Activated T-cell treated with anti-CD3 and anti-CD28 coated beads, Interleukin-2, amount 50 U/mL, for 4 hours (primary cell): Measurements from ENCODE around the gene AKAP10. TPM values are rescaled to one million over a fixed set of nuclear protein-coding genes. Genes with fewer than 3 reads are reported as not detected.
A peak's percentile ranks its signal among the peaks of the same experiment; 100 is the strongest.
"Not testable (repeated sequence)": the region's sequence is repeated elsewhere in the genome, so short reads cannot be mapped to it uniquely, and the experiment has no call there.

Experiments
- ATAC-seq, 2 donors: fragments of 200-7000 bp; cut with Tn5 transposase; one replicate each; pipeline ENCODE4 v1.10.0; 2021
- DNase-seq: peaks from one replicate; pipeline ENCODE4 v3.0.0-alpha.2; 2020
- H3K27me3 Mint-ChIP-seq: one replicate; pipeline ENCODE4 v1.8.0; 2021; ENCODE audit warnings: low read depth, mixed read lengths
- H3K36me3 Mint-ChIP-seq: one replicate; pipeline ENCODE4 v1.8.0; 2022; ENCODE audit warnings: mixed read lengths; ENCODE audit not compliant: insufficient read depth
- H3K4me1 Mint-ChIP-seq: one replicate; pipeline ENCODE4 v1.8.0; 2021; ENCODE audit warnings: low read depth, mixed read lengths
- H3K4me3 Mint-ChIP-seq: one replicate; pipeline ENCODE4 v1.8.0; 2021; ENCODE audit warnings: mild to moderate bottlenecking, moderate library complexity, mixed read lengths
- H3K9me3 Mint-ChIP-seq: one replicate; pipeline ENCODE4 v1.8.0; 2021; ENCODE audit warnings: mixed read lengths
- total RNA-seq, 3 donors: library from RNA; stranded (reverse); gene quantifications; one replicate each; pipeline ENCODE4 v1.2.1, GENCODE V29; 2021

Gene AKAP10
- total RNA-seq, 3 donors from 2014 or later: 33.7 to 36.0 (median 34.0) TPM

DNA sequence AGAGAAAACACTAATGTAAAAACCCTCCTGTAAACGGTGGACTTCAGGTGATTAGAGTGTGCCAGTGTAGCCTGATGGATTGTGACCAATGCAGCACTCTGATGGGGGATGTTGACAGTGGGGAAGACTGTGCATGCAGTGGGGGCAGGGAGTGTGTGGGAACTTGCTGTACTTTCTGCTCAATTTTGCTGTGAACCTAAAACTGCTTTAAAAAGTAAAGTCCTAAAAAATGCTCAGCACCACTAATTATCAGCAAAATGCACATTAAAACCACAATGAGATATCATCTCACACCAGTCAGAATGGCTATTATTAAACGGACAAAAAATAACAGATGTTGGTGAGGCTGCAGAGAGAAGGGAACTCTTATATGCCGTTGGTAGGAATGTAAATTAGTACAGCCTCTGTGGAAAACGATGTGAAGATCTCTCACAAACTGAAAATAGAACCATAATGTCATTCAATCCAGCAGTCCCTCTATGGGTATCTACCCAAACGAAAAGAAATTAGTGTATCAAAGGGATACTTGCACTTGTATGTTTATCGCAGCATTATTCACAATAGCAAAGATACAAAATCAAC, 100.2 kb downstream of the AKAP10 start:
- Mint-ChIP-seq H3K9me3 (no peaks in the 10 kb centered on the region), H3K27me3 (no peaks in the 10 kb centered on the region), H3K4me3 (no peak overlapping the region), H3K4me1 (peaks cover 36% of the 10 kb centered on the region), H3K36me3 (no peaks in the 10 kb centered on the region)
- ATAC-seq (peak in 1 of 2 donors; percentile 35), DNase-seq (no peak)

DNA sequence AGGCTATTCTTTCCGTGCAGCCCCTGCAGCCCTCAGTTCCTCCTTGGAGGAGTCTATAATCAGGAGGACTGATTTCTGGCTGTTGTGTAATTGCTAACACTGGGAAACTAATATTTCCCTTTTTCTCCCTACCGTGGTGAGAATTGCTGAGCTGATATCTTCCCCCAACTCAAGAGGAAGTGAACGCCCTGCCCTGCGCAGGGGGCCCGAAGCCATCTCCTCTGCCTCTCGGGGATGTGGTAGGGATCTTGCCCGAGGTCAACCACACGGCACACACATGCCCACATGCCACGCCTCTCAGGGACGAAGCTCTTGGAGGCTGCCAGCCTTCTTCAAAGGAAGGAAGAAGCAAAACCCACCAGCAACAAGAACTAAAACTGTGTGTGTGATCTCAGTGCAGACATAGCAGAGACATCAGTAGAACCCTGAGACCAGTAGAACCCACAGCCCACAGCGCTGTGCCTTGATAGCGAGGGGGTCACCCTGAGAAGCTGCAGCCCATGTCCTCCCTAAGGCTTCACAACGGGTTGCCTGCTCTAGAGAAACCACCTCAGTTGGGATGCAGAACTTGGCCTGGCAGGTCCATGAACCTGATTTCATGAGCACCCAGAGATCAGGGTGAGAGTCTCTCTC, 101.0 kb downstream of the AKAP10 start:
- Mint-ChIP-seq H3K4me1 (peaks cover 36% of the 10 kb centered on the region), H3K9me3 (no peaks in the 10 kb centered on the region), H3K36me3 (no peaks in the 10 kb centered on the region), H3K27me3 (no peaks in the 10 kb centered on the region), H3K4me3 (peak overlapping the region; percentile 22)
- ATAC-seq: peak; percentile 72 to 74
- DNase-seq: no peak

DNA sequence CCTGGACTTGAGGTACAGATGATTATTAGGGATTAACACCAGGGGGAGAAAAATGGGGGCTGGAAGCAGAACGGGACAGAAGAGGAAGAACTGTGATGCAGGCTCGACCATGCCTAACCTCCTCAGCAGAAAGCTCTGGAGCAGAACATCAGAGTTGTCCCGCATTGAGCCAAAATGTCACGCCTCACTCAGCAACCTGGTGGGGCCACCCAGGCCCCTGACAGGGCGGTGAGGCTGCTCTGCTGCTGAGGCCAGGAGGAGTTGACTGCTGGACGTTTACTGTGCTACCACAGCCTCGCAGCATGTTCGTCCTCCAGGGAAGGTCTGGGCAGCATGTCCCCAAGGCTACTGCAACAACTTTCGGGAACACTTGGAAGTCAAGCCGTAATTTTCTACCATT, 103.4 kb downstream of the AKAP10 start:
- no peak for DNase-seq
- peaks cover 42% of the 10 kb centered on the region for H3K4me1 Mint-ChIP-seq
- no peak overlapping the region for H3K4me3 Mint-ChIP-seq
- no peak for ATAC-seq
- H3K27me3 Mint-ChIP-seq: no peaks in the 10 kb centered on the region
- no peaks in the 10 kb centered on the region for H3K9me3 Mint-ChIP-seq
- no peaks in the 10 kb centered on the region for H3K36me3 Mint-ChIP-seq

DNA sequence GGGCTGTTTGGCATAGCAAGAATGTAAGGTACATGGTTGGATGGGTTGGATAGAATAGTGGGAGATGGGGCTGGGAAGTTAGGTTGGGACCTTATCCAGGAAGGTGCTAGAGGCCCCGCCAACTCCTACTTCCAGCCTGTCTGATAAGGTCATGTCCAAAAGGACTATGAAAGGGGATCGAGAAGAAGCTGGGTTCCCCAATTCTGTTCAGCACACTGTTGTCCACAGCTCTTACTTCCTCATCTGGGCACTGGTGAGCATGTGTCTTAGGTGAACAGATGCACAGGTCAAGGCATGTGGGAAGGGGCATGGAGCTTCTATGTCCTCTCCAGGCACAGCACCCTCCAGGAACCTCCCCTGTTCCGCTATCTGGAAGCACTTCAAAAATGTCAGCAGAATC, 104.3 kb downstream of the AKAP10 start:
- no peaks in the 10 kb centered on the region for H3K9me3 Mint-ChIP-seq
- peaks cover 36% of the 10 kb centered on the region for H3K4me1 Mint-ChIP-seq
- no peak for DNase-seq
- no peaks in the 10 kb centered on the region for H3K36me3 Mint-ChIP-seq
- H3K27me3 Mint-ChIP-seq: no peaks in the 10 kb centered on the region
- ATAC-seq: no peak
- no peak overlapping the region for H3K4me3 Mint-ChIP-seq

DNA sequence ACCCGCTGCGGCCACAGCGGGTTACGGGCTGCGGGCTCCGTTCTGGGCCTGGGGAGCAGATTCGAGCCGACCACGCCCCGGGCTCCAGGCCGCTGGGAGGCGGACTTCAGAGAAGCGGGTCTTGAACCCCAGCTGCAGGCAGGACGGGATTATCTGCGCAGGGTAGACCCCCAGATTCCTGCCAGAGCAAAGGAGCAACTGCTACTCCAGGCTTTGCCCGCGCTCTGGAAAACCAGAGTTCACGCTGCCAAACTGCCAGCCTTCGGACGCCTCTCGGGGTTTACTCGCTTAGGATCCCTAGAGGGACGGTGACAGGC, 109.6 kb downstream of the AKAP10 start:
- Mint-ChIP-seq H3K9me3 (no peaks in the 10 kb centered on the region), H3K36me3 (peaks cover 5% of the 10 kb centered on the region), H3K27me3 (no peaks in the 10 kb centered on the region), H3K4me1 (peaks cover 22% of the 10 kb centered on the region), H3K4me3 (peak overlapping the region; percentile 66)
- no peak for ATAC-seq
- no peak for DNase-seq

DNA sequence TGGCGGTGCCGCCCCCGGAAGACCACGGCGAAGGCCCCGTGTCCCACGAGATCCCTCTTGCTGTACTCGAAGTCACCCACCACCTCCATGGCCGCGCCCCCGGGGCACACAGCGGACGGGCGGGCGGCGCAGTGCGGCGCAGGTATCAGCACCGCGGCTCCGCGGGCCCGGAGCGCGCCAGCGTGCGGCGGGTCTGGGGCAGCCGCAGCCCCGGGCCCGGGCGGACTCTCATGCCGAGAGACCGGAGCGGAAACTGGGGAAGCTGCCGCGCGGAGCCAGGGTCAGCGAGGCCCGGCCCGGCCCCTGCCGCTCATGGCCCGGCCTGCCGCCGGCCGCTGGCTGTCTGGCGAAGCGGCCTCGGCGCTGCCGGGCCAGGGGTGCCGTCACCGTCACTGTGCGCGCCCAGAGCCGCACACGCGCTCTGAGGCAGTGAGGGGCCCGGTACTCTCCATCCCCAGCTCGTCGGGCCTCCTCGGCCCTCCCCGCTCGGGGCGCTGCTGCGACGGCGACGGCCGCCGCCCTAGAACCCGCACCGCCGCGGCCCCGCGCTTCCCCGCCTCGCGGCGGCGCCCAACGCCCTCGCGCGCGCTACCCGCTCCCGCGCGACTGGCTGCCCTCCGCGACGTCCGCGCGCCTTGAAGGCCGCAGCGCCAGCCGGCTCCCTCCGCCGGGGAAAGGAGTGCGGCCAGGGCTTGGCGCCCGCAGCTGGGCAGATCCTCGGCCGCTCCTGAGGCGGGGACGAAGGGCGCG, 110.1 kb downstream of the AKAP10 start, which contains the start of gene ULK2:
ULK2 (minus strand) TSS at position 608 of the 750 bp plus-strand sequence; CDS start at position 89, 519 bp downstream.
- Mint-ChIP-seq H3K4me3 (peak within 1 kb of the TSS; percentile 80), H3K27me3 (no peaks in the 10 kb centered on the region), H3K9me3 (no peaks in the 10 kb centered on the region), H3K4me1 (peaks cover 22% of the 10 kb centered on the region), H3K36me3 (peaks cover 6% of the 10 kb centered on the region)
- ATAC-seq: peak; percentile 87 to 88
- DNase-seq: peak; percentile 31

GRCh38 chr17:19867079-19867328, 110.6 kb downstream of the AKAP10 start:
- no peaks in the 10 kb centered on the region for H3K9me3 Mint-ChIP-seq

DNA sequence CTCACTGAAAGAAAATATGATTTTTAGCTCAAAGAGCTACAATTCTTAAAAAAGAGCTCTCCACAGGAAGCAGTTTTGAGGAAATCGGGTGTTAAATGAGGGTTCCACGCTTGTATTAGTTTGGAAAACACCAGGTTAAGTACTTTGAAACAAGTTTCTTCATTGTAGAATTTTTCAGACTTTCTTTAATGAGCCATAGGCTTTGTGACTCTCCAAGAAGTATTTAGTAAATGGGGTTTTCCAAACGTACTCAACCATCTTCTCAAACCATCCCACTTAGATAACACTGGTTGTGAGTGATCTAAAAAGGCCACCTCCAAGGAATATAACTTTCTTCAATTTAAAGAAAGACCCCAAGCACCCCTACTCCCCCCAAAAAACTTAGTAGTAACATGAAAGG, 112.6 kb downstream of the AKAP10 start:
- Mint-ChIP-seq H3K9me3 (no peaks in the 10 kb centered on the region), H3K4me1 (peaks cover 20% of the 10 kb centered on the region), H3K4me3 (no peak overlapping the region), H3K27me3 (no peaks in the 10 kb centered on the region), H3K36me3 (peaks cover 8% of the 10 kb centered on the region)
- DNase-seq (no peak), ATAC-seq (no peak)

More at GRCh38 chr17:19867079-19867328, 110.6 kb downstream of the AKAP10 start:
- peak; percentile 54 to 60 for ATAC-seq
- peak; percentile 43 for DNase-seq
- Mint-ChIP-seq H3K4me1 (peaks cover 22% of the 10 kb centered on the region), H3K4me3 (peak overlapping the region; percentile 80), H3K36me3 (peaks cover 6% of the 10 kb centered on the region), H3K27me3 (no peaks in the 10 kb centered on the region)

GRCh38 chr17:19860647-19861177, 116.9 kb downstream of the AKAP10 start:
- not testable (repeated sequence) for DNase-seq, H3K4me1 Mint-ChIP-seq, H3K27me3 Mint-ChIP-seq, H3K36me3 Mint-ChIP-seq, H3K4me3 Mint-ChIP-seq, H3K9me3 Mint-ChIP-seq, ATAC-seq

- no peak overlapping the region for H3K4me3 Mint-ChIP-seq
- no peaks in the 10 kb centered on the region for H3K27me3 Mint-ChIP-seq
- peaks cover 8% of the 10 kb centered on the region for H3K36me3 Mint-ChIP-seq
- no peaks in the 10 kb centered on the region for H3K4me1 Mint-ChIP-seq
- DNase-seq: no peak
- H3K9me3 Mint-ChIP-seq: no peaks in the 10 kb centered on the region
- ATAC-seq: no peak
These were observed 120.0 kb downstream of the AKAP10 start for GRCh38 chr17:19857640-19858039.

Other genes starting within 250 kb of the AKAP10 start
- not detected for gene ALDH3A1, start 229.5 kb downstream of the AKAP10 start, total RNA-seq
- 1 to 10 TPM; 4.5 to 6.9 (median 6.1) TPM for gene ULK2, start 109.9 kb downstream of the AKAP10 start, total RNA-seq
- gene SPECC1, start 31.5 kb upstream of the AKAP10 start, total RNA-seq: 1 to 10 TPM; 3.8 to 7.0 (median 3.9) TPM